ENCODE measurements around the gene SYNPO2L.
"Not testable (repeated sequence)": the region's sequence is repeated elsewhere in the genome, so short reads cannot be mapped to it uniquely, and the experiment has no call there.

SYNPO2L gene

DNA sequence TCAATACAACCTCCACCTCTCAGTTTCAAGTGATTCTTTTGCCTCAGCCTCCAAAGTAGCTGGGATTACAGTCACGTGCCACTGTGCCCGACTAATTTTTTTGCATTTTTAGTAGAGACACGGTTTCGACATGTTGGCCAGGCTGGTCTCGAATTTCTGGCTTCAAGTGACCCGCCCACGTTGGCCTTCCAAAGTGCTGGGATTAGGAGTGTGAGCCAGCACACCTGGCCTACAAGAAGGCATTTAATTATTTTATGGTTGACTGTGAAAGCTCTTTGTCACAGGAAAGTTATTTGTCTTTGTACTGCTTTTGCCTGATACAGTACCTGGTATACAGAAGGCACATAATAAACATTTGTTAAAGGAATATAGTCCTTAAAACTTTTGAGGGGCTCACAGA lies 27.4 kb downstream of the SYNPO2L start:
- Histone ChIP-seq H3K4me3 (ENCODE audit: low read depth in 1 of 2, low read length in 2 of 2) (no peak overlapping the region), H3K9me3 (ENCODE audit: control insufficient read depth in 1 of 2, low read length in 2 of 2) (no peaks in the 10 kb centered on the region), H3K27me3 (ENCODE audit: low read depth, low read length) (no peaks in the 10 kb centered on the region), H3K27ac (ENCODE audit: low read length) (no peak overlapping the region), H3K36me3 (ENCODE audit: control insufficient read depth in 1 of 2, insufficient read depth in 2 of 2, low read length in 2 of 2) (no peaks in the 10 kb centered on the region), H3K4me1 (ENCODE audit: control insufficient read depth in 1 of 2, insufficient read depth in 2 of 2, low read length in 2 of 2) (peaks cover 0 to 4% of the 10 kb centered on the region in 2 donors)

DNA sequence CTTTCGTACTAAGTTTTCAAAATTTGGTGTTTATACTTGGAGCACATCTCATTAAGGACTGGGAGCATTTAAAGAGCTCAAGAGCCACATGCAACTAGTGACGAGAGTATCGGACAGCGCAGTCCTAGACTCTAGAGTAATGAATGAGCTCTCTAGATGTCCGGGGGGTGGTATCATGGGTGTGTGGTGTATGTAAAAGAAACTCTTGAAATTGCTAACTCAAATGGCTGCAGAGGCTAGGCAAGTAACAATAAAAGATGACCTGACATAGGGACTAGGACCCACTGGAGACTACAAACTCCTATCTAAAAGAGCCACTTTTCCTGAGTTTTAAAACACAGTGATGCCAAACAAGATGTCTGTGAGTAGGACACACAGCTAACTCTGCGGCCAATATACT lies 28.5 kb downstream of the SYNPO2L start:
- Histone ChIP-seq H3K27ac (ENCODE audit: low read length) (no peak overlapping the region), H3K36me3 (ENCODE audit: control insufficient read depth in 1 of 2, insufficient read depth in 2 of 2, low read length in 2 of 2) (no peaks in the 10 kb centered on the region), H3K9me3 (ENCODE audit: control insufficient read depth in 1 of 2, low read length in 2 of 2) (no peaks in the 10 kb centered on the region), H3K27me3 (ENCODE audit: low read depth, low read length) (no peaks in the 10 kb centered on the region), H3K4me3 (ENCODE audit: low read depth in 1 of 2, low read length in 2 of 2) (no peak overlapping the region), H3K4me1 (ENCODE audit: control insufficient read depth in 1 of 2, insufficient read depth in 2 of 2, low read length in 2 of 2) (peaks cover 0 to 4% of the 10 kb centered on the region in 2 donors)

- H3K27me3 ChIP-seq (ENCODE audit: low read depth, low read length) = no peaks in the 10 kb centered on the region
- H3K4me3 ChIP-seq (ENCODE audit: low read depth in 1 of 2, low read length in 2 of 2) = peak overlapping the region; percentile 87 to 99
These were observed 29.7 kb downstream of the SYNPO2L start for GRCh38 chr10:73625884-73626752.

GRCh38 chr10:73625004-73625883 lies 30.6 kb downstream of the SYNPO2L start:
- Histone ChIP-seq H3K4me3 (ENCODE audit: low read depth in 1 of 2, low read length in 2 of 2) (peak overlapping the region; percentile 87 to 99), H3K4me1 (ENCODE audit: control insufficient read depth in 1 of 2, insufficient read depth in 2 of 2, low read length in 2 of 2) (peaks cover 0 to 4% of the 10 kb centered on the region in 2 donors), H3K9me3 (ENCODE audit: control insufficient read depth in 1 of 2, low read length in 2 of 2) (no peaks in the 10 kb centered on the region), H3K27me3 (ENCODE audit: low read depth, low read length) (no peaks in the 10 kb centered on the region), H3K36me3 (ENCODE audit: control insufficient read depth in 1 of 2, insufficient read depth in 2 of 2, low read length in 2 of 2) (no peaks in the 10 kb centered on the region), H3K27ac (ENCODE audit: low read length) (peak overlapping the region; percentile 60)

More at GRCh38 chr10:73625884-73626752, 29.7 kb downstream of the SYNPO2L start:
- Histone ChIP-seq H3K27ac (ENCODE audit: low read length) (peak overlapping the region; percentile 82), H3K9me3 (ENCODE audit: control insufficient read depth in 1 of 2, low read length in 2 of 2) (no peaks in the 10 kb centered on the region), H3K36me3 (ENCODE audit: control insufficient read depth in 1 of 2, insufficient read depth in 2 of 2, low read length in 2 of 2) (no peaks in the 10 kb centered on the region), H3K4me1 (ENCODE audit: control insufficient read depth in 1 of 2, insufficient read depth in 2 of 2, low read length in 2 of 2) (peaks cover 0 to 4% of the 10 kb centered on the region in 2 donors)

GRCh38 chr10:73623056-73623455 lies 32.8 kb downstream of the SYNPO2L start:
- no peak overlapping the region for H3K27ac ChIP-seq (ENCODE audit: low read length)
- no peaks in the 10 kb centered on the region for H3K27me3 ChIP-seq (ENCODE audit: low read depth, low read length)
- peaks cover 0 to 4% of the 10 kb centered on the region in 2 donors for H3K4me1 ChIP-seq (ENCODE audit: control insufficient read depth in 1 of 2, insufficient read depth in 2 of 2, low read length in 2 of 2)
- no peak overlapping the region for H3K4me3 ChIP-seq (ENCODE audit: low read depth in 1 of 2, low read length in 2 of 2)
- no peaks in the 10 kb centered on the region for H3K9me3 ChIP-seq (ENCODE audit: control insufficient read depth in 1 of 2, low read length in 2 of 2)
- no peaks in the 10 kb centered on the region for H3K36me3 ChIP-seq (ENCODE audit: control insufficient read depth in 1 of 2, insufficient read depth in 2 of 2, low read length in 2 of 2)

- not testable (repeated sequence) for H3K27ac ChIP-seq (ENCODE audit: low read length); H3K9me3 ChIP-seq (ENCODE audit: control insufficient read depth in 1 of 2, low read length in 2 of 2); H3K4me1 ChIP-seq (ENCODE audit: control insufficient read depth in 1 of 2, insufficient read depth in 2 of 2, low read length in 2 of 2); H3K4me3 ChIP-seq (ENCODE audit: low read depth in 1 of 2, low read length in 2 of 2); H3K36me3 ChIP-seq (ENCODE audit: control insufficient read depth in 1 of 2, insufficient read depth in 2 of 2, low read length in 2 of 2); H3K27me3 ChIP-seq (ENCODE audit: low read depth, low read length)
These were observed 34.9 kb downstream of the SYNPO2L start for GRCh38 chr10:73620974-73621373.

- H3K4me3 ChIP-seq (ENCODE audit: low read depth in 1 of 2, low read length in 2 of 2); H3K9me3 ChIP-seq (ENCODE audit: control insufficient read depth in 1 of 2, low read length in 2 of 2): not testable (repeated sequence)
These were observed 38.7 kb downstream of the SYNPO2L start for GRCh38 chr10:73617143-73617542.

GRCh38 chr10:73614720-73615119 lies 41.1 kb downstream of the SYNPO2L start:
- no peaks in the 10 kb centered on the region for H3K9me3 ChIP-seq (ENCODE audit: control insufficient read depth in 1 of 2, low read length in 2 of 2)
- H3K27me3 ChIP-seq (ENCODE audit: low read depth, low read length) = no peaks in the 10 kb centered on the region

More at GRCh38 chr10:73617143-73617542, 38.7 kb downstream of the SYNPO2L start:
- not testable (repeated sequence) for H3K27me3 ChIP-seq (ENCODE audit: low read depth, low read length); H3K36me3 ChIP-seq (ENCODE audit: control insufficient read depth in 1 of 2, insufficient read depth in 2 of 2, low read length in 2 of 2); H3K4me1 ChIP-seq (ENCODE audit: control insufficient read depth in 1 of 2, insufficient read depth in 2 of 2, low read length in 2 of 2); H3K27ac ChIP-seq (ENCODE audit: low read length)

GRCh38 chr10:73609116-73609515 lies 46.7 kb downstream of the SYNPO2L start:
- Histone ChIP-seq H3K27me3 (ENCODE audit: low read depth, low read length) (no peaks in the 10 kb centered on the region), H3K27ac (ENCODE audit: low read length) (no peak overlapping the region), H3K36me3 (ENCODE audit: control insufficient read depth in 1 of 2, insufficient read depth in 2 of 2, low read length in 2 of 2) (no peaks in the 10 kb centered on the region), H3K4me3 (ENCODE audit: low read depth in 1 of 2, low read length in 2 of 2) (no peak overlapping the region), H3K9me3 (ENCODE audit: control insufficient read depth in 1 of 2, low read length in 2 of 2) (no peaks in the 10 kb centered on the region), H3K4me1 (ENCODE audit: control insufficient read depth in 1 of 2, insufficient read depth in 2 of 2, low read length in 2 of 2) (no peaks in the 10 kb centered on the region)

More at GRCh38 chr10:73614720-73615119, 41.1 kb downstream of the SYNPO2L start:
- Histone ChIP-seq H3K4me1 (ENCODE audit: control insufficient read depth in 1 of 2, insufficient read depth in 2 of 2, low read length in 2 of 2) (no peaks in the 10 kb centered on the region), H3K36me3 (ENCODE audit: control insufficient read depth in 1 of 2, insufficient read depth in 2 of 2, low read length in 2 of 2) (no peaks in the 10 kb centered on the region), H3K27ac (ENCODE audit: low read length) (no peak overlapping the region), H3K4me3 (ENCODE audit: low read depth in 1 of 2, low read length in 2 of 2) (no peak overlapping the region)

DNA sequence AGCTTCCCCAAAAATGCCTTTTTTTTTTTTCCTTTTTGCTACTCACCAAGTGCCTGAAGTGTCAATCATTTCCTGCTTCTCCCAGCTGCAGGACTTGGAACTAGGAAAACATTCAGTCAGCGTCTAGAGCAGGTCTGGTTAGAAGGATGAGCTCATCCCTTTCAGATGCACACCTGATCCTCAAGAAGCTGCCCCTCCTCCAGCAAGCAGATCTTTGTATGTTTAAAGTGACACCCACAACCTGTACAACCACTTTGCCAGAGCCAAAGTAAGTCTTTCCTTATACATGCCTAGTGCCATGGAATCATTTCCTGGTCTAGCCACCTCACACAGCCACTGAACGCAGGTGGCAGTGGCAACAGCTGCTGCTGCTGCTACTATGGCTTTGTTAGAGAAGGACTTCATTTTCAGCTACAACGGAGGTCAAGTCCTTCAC lies 54.3 kb downstream of the SYNPO2L start:
- H3K27ac ChIP-seq (ENCODE audit: low read length) = peak overlapping the region; percentile 47
- H3K4me3 ChIP-seq (ENCODE audit: low read depth in 1 of 2, low read length in 2 of 2) = no peak overlapping the region
- no peaks in the 10 kb centered on the region for H3K27me3 ChIP-seq (ENCODE audit: low read depth, low read length)
- H3K9me3 ChIP-seq (ENCODE audit: control insufficient read depth in 1 of 2, low read length in 2 of 2) = no peaks in the 10 kb centered on the region
- H3K4me1 ChIP-seq (ENCODE audit: control insufficient read depth in 1 of 2, insufficient read depth in 2 of 2, low read length in 2 of 2) = peaks cover 0 to 3% of the 10 kb centered on the region in 2 donors
- no peaks in the 10 kb centered on the region for H3K36me3 ChIP-seq (ENCODE audit: control insufficient read depth in 1 of 2, insufficient read depth in 2 of 2, low read length in 2 of 2)

DNA sequence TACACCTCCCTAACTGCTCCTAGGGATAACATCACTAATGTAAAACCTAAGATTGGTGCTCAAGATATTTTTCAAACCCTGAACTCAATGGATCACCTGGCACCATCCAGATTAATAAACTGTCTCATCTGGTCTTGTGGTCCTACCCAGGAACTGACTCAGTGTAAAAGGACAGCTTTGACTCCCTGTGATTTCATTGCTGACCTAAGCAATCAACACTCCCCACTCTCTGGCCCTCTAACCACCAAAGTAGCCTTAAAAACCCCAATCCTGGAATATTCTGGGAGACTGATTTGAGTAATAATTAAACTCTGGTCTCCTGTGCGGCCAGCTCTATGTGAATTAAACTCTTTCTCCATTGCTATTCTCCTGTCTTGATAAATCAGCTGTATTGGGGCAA lies 58.5 kb downstream of the SYNPO2L start:
- Histone ChIP-seq H3K4me1 (ENCODE audit: control insufficient read depth in 1 of 2, insufficient read depth in 2 of 2, low read length in 2 of 2) (peaks cover 0 to 3% of the 10 kb centered on the region in 2 donors), H3K27ac (ENCODE audit: low read length) (no peak overlapping the region), H3K4me3 (ENCODE audit: low read depth in 1 of 2, low read length in 2 of 2) (no peak overlapping the region), H3K27me3 (ENCODE audit: low read depth, low read length) (no peaks in the 10 kb centered on the region), H3K9me3 (ENCODE audit: control insufficient read depth in 1 of 2, low read length in 2 of 2) (no peaks in the 10 kb centered on the region), H3K36me3 (ENCODE audit: control insufficient read depth in 1 of 2, insufficient read depth in 2 of 2, low read length in 2 of 2) (no peaks in the 10 kb centered on the region)

Data from muscle layer of duodenum (tissue), 2 donors.